ENCODE measurements around the gene RASA3. TPM values are rescaled to one million over a fixed set of nuclear protein-coding genes. Genes with fewer than 3 reads are reported as not detected.

RASA3 gene
- total RNA-seq, 1 experiment from 2014 or later, result 0.95 TPM

- Mint-ChIP-seq H3K4me3 (ENCODE audit: unreplicated experiment) (no peak overlapping the region), H3K27me3 (ENCODE audit: insufficient read depth, unreplicated experiment) (peaks cover 7% of the 10 kb centered on the region), H3K9me3 (ENCODE audit: unreplicated experiment) (peaks cover 30% of the 10 kb centered on the region), H3K27ac (ENCODE audit: unreplicated experiment) (no peak overlapping the region), H3K36me3 (ENCODE audit: insufficient read depth, unreplicated experiment) (no peaks in the 10 kb centered on the region), H3K4me1 (ENCODE audit: low read depth, unreplicated experiment) (no peaks in the 10 kb centered on the region)
- Histone ChIP-seq H3K4me3 (ENCODE audit: low read depth, low read length) (no peak overlapping the region), H3K27me3 (replicated peaks; ENCODE audit: control insufficient read depth, insufficient read depth, low read length) (no peaks in the 10 kb centered on the region), H3K4me1 (no peaks in the 10 kb centered on the region), H3K36me3 (ENCODE audit: control insufficient read depth, insufficient read depth, low read length) (no peaks in the 10 kb centered on the region), H3K9me3 (peaks cover 13% of the 10 kb centered on the region)
- intact Hi-C loops (cut with micrococcal nuclease; ENCODE audit: unreplicated experiment), result no loop called here
- CTCF ChIA-PET, result no interaction called here
- peak in 1 of 2 experiments; percentile 12 for DNase-seq
- TF ChIP-seq CTCF (IDR thresholded peaks at IDR 0.05; ENCODE audit: insufficient read depth in 1 of 2, low read depth in 1 of 2, low read length in 1 of 2, severe bottlenecking in 1 of 2, unreplicated experiment in 1 of 2), result no peak
- BruUV-seq (replicated peaks), result no TSS peak
- POLR2A ChIA-PET, result no interaction called here
Measured at GRCh38 chr13:114089341-114089740, 43.1 kb downstream of the RASA3 start.

DNA sequence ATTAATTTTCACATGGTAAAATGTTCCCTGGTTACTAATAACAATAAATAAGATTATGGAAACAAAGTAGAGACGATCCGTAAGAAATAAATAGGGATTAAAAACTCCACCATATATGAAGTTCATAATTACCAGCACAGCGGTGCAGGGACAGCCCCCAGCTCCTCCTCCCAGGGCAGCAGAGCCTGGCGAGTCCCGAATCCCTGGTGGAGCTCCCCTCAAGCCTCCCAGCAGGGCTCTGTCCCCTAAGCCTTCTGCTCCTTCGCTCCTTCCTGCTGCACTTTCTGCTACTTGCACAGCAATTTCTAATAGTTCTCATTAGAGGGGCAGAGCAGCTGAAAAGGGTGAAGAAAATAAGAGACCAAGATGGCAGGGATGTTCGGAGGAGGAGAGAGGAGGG lies 43.6 kb downstream of the RASA3 start:
- ChIA-PET CTCF (no interaction called here), POLR2A (no interaction called here)
- Histone ChIP-seq H3K27me3 (replicated peaks; ENCODE audit: control insufficient read depth, insufficient read depth, low read length) (no peaks in the 10 kb centered on the region), H3K9me3 (peaks cover 13% of the 10 kb centered on the region), H3K36me3 (ENCODE audit: control insufficient read depth, insufficient read depth, low read length) (no peaks in the 10 kb centered on the region), H3K4me1 (no peaks in the 10 kb centered on the region), H3K4me3 (ENCODE audit: low read depth, low read length) (no peak overlapping the region)
- Mint-ChIP-seq H3K27me3 (ENCODE audit: insufficient read depth, unreplicated experiment) (peaks cover 7% of the 10 kb centered on the region), H3K4me1 (ENCODE audit: low read depth, unreplicated experiment) (no peaks in the 10 kb centered on the region), H3K36me3 (ENCODE audit: insufficient read depth, unreplicated experiment) (no peaks in the 10 kb centered on the region), H3K9me3 (ENCODE audit: unreplicated experiment) (peaks cover 27% of the 10 kb centered on the region), H3K4me3 (ENCODE audit: unreplicated experiment) (no peak overlapping the region), H3K27ac (ENCODE audit: unreplicated experiment) (no peak overlapping the region)
- peak in 1 of 2 experiments; percentile 21 for DNase-seq
- intact Hi-C loops (cut with micrococcal nuclease; ENCODE audit: unreplicated experiment), result no loop called here
- no TSS peak for BruUV-seq (replicated peaks)
- no peak for TF ChIP-seq CTCF (IDR thresholded peaks at IDR 0.05; ENCODE audit: insufficient read depth in 1 of 2, low read depth in 1 of 2, low read length in 1 of 2, severe bottlenecking in 1 of 2, unreplicated experiment in 1 of 2)

- peaks cover 2% of the 10 kb centered on the region for H3K27me3 Mint-ChIP-seq (ENCODE audit: insufficient read depth, unreplicated experiment)
- Histone ChIP-seq H3K4me3 (ENCODE audit: low read depth, low read length) (no peak overlapping the region), H3K4me1 (no peaks in the 10 kb centered on the region), H3K9me3 (peaks cover 7% of the 10 kb centered on the region), H3K36me3 (ENCODE audit: control insufficient read depth, insufficient read depth, low read length) (no peaks in the 10 kb centered on the region), H3K27me3 (replicated peaks; ENCODE audit: control insufficient read depth, insufficient read depth, low read length) (no peaks in the 10 kb centered on the region)
- ChIA-PET POLR2A (no interaction called here), CTCF (no interaction called here)
- H3K36me3 Mint-ChIP-seq (ENCODE audit: insufficient read depth, unreplicated experiment), result no peaks in the 10 kb centered on the region
- no peaks in the 10 kb centered on the region for H3K4me1 Mint-ChIP-seq (ENCODE audit: low read depth, unreplicated experiment)
- H3K4me3 Mint-ChIP-seq (ENCODE audit: unreplicated experiment), result no peak overlapping the region
- no peak overlapping the region for H3K27ac Mint-ChIP-seq (ENCODE audit: unreplicated experiment)
- intact Hi-C loops (cut with micrococcal nuclease; ENCODE audit: unreplicated experiment), result no loop called here
- BruUV-seq (replicated peaks), result no TSS peak
- H3K9me3 Mint-ChIP-seq (ENCODE audit: unreplicated experiment), result peaks cover 21% of the 10 kb centered on the region
- DNase-seq, result no peak
- TF ChIP-seq CTCF (IDR thresholded peaks at IDR 0.05; ENCODE audit: insufficient read depth in 1 of 2, low read depth in 1 of 2, low read length in 1 of 2, severe bottlenecking in 1 of 2, unreplicated experiment in 1 of 2), result no peak
Measured at GRCh38 chr13:114088234-114088633, 44.2 kb downstream of the RASA3 start.
